ENCODE measurements around the gene TBX1. TPM values are rescaled to one million over a fixed set of nuclear protein-coding genes. Genes with fewer than 3 reads are reported as not detected.

Gene TBX1
- total RNA-seq, 1 donor from 2014 or later = 6.8 TPM

- Histone ChIP-seq H4K20me1 (ENCODE audit: insufficient read depth, low read length) (peaks cover 3% of the 10 kb centered on the region), H3K79me2 (ENCODE audit: insufficient read depth, low read length) (no peaks in the 10 kb centered on the region), H3K4me3 (ENCODE audit: insufficient read depth, low read depth, low read length) (no peak overlapping the region), H3K36me3 (ENCODE audit: insufficient read depth, low read length) (no peaks in the 10 kb centered on the region), H3K9me3 (ENCODE audit: insufficient read depth, low read depth, low read length) (no peaks in the 10 kb centered on the region), H2AFZ (ENCODE audit: low read depth, low read length) (no peak overlapping the region), H3K27me3 (ENCODE audit: insufficient read depth, low read length) (no peaks in the 10 kb centered on the region), H3K9ac (ENCODE audit: low read length) (no peak overlapping the region), H3K27ac (ENCODE audit: low read depth, low read length) (no peak overlapping the region), H3K4me2 (ENCODE audit: low read length) (no peak overlapping the region), H3K4me1 (ENCODE audit: insufficient read depth, low read length) (peaks cover 16% of the 10 kb centered on the region)
- Mint-ChIP-seq H3K27ac (ENCODE audit: unreplicated experiment) (no peak overlapping the region), H3K9me3 (ENCODE audit: unreplicated experiment) (peaks cover 5% of the 10 kb centered on the region), H3K4me3 (ENCODE audit: unreplicated experiment) (no peak overlapping the region), H3K4me1 (ENCODE audit: low read depth, unreplicated experiment) (no peaks in the 10 kb centered on the region), H3K27me3 (ENCODE audit: low read depth, unreplicated experiment) (peaks cover 4% of the 10 kb centered on the region), H3K36me3 (ENCODE audit: low read depth, unreplicated experiment) (peaks cover 17% of the 10 kb centered on the region)
- TF ChIP-seq EZH2 (IDR thresholded peaks at IDR 0.05; ENCODE audit: insufficient read depth, low read length) = no peak
- TF ChIP-seq, protein P1, sequence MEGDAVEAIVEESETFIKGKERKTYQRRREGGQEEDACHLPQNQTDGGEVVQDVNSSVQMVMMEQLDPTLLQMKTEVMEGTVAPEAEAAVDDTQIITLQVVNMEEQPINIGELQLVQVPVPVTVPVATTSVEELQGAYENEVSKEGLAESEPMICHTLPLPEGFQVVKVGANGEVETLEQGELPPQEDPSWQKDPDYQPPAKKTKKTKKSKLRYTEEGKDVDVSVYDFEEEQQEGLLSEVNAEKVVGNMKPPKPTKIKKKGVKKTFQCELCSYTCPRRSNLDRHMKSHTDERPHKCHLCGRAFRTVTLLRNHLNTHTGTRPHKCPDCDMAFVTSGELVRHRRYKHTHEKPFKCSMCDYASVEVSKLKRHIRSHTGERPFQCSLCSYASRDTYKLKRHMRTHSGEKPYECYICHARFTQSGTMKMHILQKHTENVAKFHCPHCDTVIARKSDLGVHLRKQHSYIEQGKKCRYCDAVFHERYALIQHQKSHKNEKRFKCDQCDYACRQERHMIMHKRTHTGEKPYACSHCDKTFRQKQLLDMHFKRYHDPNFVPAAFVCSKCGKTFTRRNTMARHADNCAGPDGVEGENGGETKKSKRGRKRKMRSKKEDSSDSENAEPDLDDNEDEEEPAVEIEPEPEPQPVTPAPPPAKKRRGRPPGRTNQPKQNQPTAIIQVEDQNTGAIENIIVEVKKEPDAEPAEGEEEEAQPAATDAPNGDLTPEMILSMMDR (IDR thresholded peaks at IDR 0.05; ENCODE audit: insufficient read depth, low read depth, low read length) = no peak
- DNase-seq (ENCODE audit: low read depth) = no peak
- no peak for FAIRE-seq
Observed at GRCh38 chr22:19797086-19798002, 36.8 kb downstream of the TBX1 start.

DNA sequence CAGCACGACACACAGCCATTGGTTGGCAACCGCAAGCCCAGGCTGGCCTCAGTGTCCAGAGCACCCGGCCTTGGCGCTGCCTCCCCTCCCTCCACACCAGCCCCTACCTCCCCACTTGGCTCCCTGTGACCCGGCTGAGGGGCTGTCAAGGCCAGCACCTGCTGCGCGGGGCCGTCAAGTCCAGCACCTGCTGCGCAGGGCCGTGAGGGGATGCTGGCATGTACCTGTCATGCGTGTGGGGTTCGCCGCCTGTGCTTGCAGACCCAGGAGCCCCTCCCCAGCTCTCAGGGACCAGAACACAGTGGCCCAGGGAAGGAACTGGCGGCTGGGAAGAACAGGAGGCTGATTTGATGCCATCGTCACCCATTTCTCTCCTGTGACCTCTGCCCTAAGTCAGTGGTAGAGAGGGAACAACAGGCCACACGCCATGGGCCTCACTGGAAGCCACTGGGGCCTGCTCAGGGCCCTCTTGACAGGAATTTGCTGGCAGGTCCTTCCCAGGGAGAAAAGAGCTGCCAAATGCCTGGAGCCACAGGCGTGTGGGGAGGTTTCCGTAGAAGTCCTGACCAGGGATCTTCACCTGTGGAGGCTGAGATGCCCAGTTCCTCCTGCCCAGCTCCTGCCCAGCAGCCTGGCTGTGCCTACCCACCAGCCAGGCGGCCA lies 37.6 kb downstream of the TBX1 start:
- Histone ChIP-seq H2AFZ (ENCODE audit: low read depth, low read length) (no peak overlapping the region), H3K79me2 (ENCODE audit: insufficient read depth, low read length) (no peaks in the 10 kb centered on the region), H3K27ac (ENCODE audit: low read depth, low read length) (no peak overlapping the region), H3K4me3 (ENCODE audit: insufficient read depth, low read depth, low read length) (no peak overlapping the region), H3K9ac (ENCODE audit: low read length) (no peak overlapping the region), H3K4me2 (ENCODE audit: low read length) (no peak overlapping the region), H4K20me1 (ENCODE audit: insufficient read depth, low read length) (peaks cover 3% of the 10 kb centered on the region), H3K4me1 (ENCODE audit: insufficient read depth, low read length) (peaks cover 16% of the 10 kb centered on the region), H3K27me3 (ENCODE audit: insufficient read depth, low read length) (no peaks in the 10 kb centered on the region), H3K36me3 (ENCODE audit: insufficient read depth, low read length) (no peaks in the 10 kb centered on the region), H3K9me3 (ENCODE audit: insufficient read depth, low read depth, low read length) (no peaks in the 10 kb centered on the region)
- Mint-ChIP-seq H3K27ac (ENCODE audit: unreplicated experiment) (no peak overlapping the region), H3K36me3 (ENCODE audit: low read depth, unreplicated experiment) (peaks cover 14% of the 10 kb centered on the region), H3K9me3 (ENCODE audit: unreplicated experiment) (peaks cover 2% of the 10 kb centered on the region), H3K27me3 (ENCODE audit: low read depth, unreplicated experiment) (peaks cover 6% of the 10 kb centered on the region), H3K4me3 (ENCODE audit: unreplicated experiment) (no peak overlapping the region), H3K4me1 (ENCODE audit: low read depth, unreplicated experiment) (no peaks in the 10 kb centered on the region)
- TF ChIP-seq, protein P1 (IDR thresholded peaks at IDR 0.05; ENCODE audit: insufficient read depth, low read depth, low read length) = no peak
- TF ChIP-seq EZH2 (IDR thresholded peaks at IDR 0.05; ENCODE audit: insufficient read depth, low read length) = no peak
- DNase-seq (ENCODE audit: low read depth) (no peak), FAIRE-seq (no peak)

All from astrocyte (in vitro differentiated cells and primary cell).